Activated CD8-positive, alpha-beta memory T cell treated with anti-CD3 and anti-CD28 coated beads for 48 hours (primary cell): ENCODE results near the gene SLC7A1.

ENCODE experiments used
- DNase-seq, 3 experiments: peaks; one replicate each; pipeline ENCODE4 v3.0.0-alpha.2; 2020; ENCODE audit warnings: low read depth in 2 of 3, low spot score in 2 of 3

The SLC7A1 gene

DNA sequence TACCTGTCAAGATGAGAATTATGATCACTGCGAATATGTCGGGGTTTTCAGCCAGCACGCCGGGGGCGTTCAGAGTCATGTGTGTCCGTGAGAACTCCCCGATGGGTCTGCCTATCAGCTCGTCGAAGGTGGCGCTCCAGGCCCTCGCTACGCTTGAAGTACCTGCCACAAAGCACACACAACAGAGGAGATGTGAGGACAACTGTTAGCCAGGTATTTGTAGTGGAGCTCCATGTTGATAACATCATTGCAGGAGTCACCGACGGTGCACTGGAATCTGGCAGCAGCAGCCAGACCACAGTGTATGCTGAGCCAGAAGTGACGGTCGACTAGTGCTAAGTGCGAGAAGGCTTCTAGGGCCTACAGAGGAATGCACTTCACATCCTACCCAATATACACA lies 62.7 kb downstream of the SLC7A1 start:
- no peak for DNase-seq

GRCh38 chr13:29532116-29532515 lies 63.4 kb downstream of the SLC7A1 start:
- DNase-seq, result no peak

DNA sequence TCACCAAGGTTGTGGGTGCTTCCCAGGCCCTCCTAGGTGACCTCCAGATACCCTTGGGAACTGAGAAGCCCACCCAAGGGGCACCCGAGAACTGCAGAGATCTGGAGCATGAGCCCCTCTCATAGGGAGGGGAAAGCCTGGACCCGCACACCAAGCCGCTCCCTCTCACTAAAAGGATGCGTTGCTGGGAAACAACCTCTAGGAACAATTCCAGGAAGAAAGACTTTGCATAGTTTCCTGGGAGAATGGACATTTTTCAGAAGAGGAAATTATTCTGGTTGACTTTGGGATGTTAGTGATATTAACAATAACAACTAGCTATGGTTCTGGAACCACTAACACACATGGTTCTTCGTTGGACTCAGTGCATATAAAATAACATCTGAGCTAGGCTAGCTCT lies 64.6 kb downstream of the SLC7A1 start:
- DNase-seq, result no peak

DNA sequence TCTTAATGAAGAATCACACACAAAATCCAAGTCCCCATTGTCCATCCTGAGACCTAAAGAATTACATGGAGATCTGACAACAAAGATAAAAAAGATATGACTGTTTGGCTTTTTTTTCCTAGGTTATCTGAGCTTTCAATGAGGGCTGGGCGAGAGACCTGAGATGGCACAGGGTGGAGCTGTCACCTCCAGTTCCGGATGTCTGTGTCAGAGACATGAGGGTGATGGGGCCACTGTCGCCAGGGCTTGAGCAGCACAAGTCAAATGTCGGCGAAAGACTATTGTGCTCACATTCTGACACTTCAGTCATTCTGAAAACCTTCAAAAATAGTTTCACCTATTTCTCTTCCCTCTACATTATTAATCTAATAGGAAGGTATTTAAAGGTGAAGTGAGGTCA lies 65.7 kb downstream of the SLC7A1 start:
- DNase-seq, result no peak

DNA sequence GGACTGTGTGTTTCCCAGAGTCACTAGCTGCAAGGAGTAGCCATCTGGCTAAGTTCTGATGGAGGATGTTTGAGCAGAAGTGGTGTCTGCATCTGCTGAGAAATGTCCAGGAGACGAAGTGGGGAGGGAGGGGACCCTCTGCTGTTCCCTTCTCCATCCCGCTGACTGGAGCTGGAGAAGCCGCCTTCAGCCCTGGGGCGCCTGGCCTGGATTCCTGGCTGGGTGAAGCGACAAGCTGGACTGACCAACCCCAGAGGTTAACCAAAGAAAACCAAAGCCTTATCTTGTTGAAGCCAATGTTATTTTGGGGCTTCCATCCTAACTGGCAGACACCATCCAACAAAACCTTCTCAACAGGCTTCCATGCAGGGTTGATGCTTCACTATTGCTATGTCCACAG lies 67.6 kb downstream of the SLC7A1 start:
- DNase-seq, result no peak

- DNase-seq, result no peak
Observed at GRCh38 chr13:29527511-29527910, 68.0 kb downstream of the SLC7A1 start.

GRCh38 chr13:29526741-29527140 lies 68.7 kb downstream of the SLC7A1 start:
- no peak for DNase-seq

GRCh38 chr13:29525757-29526156 lies 69.7 kb downstream of the SLC7A1 start:
- DNase-seq, result no peak

- no peak for DNase-seq
Observed at GRCh38 chr13:29524641-29525040, 70.8 kb downstream of the SLC7A1 start.

DNA sequence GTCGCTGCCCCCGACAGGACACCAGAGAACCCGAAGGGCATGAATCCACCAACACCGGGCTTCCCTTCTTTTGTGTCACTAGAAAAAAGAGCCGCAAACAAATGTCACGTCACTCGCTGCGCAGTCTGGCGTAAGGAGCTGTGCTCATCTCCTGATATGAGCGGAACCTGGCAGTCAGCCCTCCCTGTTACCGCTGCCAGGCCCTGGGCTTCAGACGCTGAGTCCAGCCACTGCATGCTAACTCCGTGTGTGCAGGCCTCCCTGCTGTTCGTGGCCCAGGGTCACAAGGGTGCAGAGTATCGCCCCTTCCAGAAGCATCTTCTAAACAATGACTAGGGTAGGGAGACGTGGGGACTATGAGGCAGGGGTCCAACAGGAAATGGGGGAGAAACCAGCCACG lies 71.3 kb downstream of the SLC7A1 start:
- no peak for DNase-seq

GRCh38 chr13:29523199-29523961 lies 72.1 kb downstream of the SLC7A1 start:
- no peak for DNase-seq

- no peak for DNase-seq
Observed at GRCh38 chr13:29522044-29522685, 73.3 kb downstream of the SLC7A1 start.

- DNase-seq, result no peak
Observed at GRCh38 chr13:29521336-29521735, 74.2 kb downstream of the SLC7A1 start.

DNA sequence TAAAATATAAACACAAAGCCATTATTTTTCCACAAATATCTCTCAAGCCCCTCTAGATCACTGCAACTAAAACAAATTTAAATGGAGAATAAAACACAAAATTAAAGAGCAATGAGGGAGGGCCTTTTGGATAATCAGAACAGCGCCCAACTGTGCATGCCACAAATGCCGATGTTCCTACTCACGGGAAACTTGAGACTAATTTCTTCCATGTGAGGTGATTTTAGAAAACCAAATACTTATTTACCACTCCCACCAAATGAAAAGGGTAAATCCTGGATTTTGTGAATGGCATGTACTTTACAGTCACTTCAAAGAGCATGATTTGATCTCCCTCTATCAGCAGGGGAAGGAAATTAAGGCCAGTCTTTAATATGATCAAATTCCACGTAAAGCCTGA lies 74.8 kb downstream of the SLC7A1 start:
- DNase-seq, result no peak

GRCh38 chr13:29519921-29520320 lies 75.6 kb downstream of the SLC7A1 start:
- no peak for DNase-seq

GRCh38 chr13:29516880-29517279 lies 78.6 kb downstream of the SLC7A1 start:
- no peak for DNase-seq

DNA sequence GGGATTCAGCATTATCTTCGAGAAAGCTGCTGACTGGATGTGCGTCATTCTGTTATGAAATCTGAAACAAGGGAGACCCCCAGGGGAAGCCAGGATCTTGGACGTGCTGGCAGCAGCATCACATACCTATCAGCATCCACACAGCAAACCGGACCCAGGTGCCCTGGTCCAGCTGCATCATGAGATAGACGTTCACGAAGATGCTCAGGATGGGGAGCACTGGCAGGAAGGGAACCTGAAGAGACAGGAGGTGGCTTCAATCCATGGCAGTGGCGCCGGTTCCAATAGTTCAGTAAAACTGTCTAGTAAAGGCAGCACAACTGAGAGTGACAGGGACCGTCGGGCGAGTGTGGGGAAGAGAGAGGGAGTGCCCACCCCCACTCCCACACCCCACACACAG lies 79.5 kb downstream of the SLC7A1 start:
- no peak for DNase-seq

DNA sequence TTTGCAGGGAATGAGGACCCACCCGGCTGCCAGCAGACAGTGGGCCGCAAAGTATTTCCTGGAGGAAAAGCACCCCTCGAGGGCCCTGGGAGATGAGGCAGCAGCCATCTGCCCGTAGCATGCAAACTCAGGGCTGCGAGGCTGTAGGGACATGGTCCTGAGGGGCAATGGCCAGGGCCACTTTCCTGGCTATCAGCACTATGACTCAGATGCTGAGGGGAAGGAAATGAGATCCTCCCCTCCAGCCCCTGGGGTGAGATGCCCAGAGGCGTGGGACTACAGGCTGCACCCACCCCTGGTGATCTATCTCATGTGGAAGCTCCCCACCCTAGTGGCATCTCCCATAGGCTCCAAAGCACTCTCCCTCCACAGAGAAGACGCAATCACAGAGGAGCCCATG lies 80.1 kb downstream of the SLC7A1 start:
- DNase-seq, result no peak

DNA sequence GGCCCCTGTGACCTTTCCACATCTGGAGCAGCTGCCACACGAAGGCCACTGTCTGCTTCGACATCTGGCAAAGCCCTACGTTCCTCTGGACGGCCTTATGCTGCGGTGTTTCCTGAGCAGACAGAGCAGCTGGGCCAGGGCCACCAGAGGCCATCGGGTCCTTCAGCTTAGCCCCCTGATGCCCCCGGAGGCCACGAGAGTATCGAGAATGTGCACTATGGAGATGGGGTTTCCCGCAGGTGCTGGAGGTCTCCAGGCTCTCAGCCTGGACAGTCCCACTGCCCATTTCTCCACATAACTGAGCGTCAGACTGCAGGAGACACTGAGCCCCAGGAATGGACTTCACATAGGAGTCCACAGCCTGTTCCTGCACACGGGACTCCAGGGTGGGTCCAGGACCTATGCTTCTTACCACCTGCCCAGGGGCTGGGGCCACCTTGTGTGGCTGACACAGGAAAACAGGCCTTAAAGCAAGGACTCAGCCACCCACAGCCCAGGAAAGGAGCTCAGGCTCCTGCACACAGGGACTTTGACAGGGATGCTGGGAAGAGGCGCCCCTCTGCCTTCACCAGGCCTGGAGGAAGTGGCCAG lies 80.7 kb downstream of the SLC7A1 start:
- no peak for DNase-seq

GRCh38 chr13:29513981-29514719 lies 81.3 kb downstream of the SLC7A1 start:
- no peak for DNase-seq

- DNase-seq, result no peak
Observed at GRCh38 chr13:29513002-29513980, 82.2 kb downstream of the SLC7A1 start.
